Activated CD8-positive, alpha-beta memory T cell treated with anti-CD3 and anti-CD28 coated beads for 4 hours (primary cell): Measurements from ENCODE around the gene R3HDM1.
"Not testable (repeated sequence)": the region's sequence is repeated elsewhere in the genome, so short reads cannot be mapped to it uniquely, and the experiment has no call there.

Source experiments
- DNase-seq, 2 donors: peaks; one replicate each; pipeline ENCODE4 v3.0.0-alpha.2; 2020; ENCODE audit warnings: low read depth in 2 of 2

The R3HDM1 gene

GRCh38 chr2:135531231-135532197 is at the start of gene R3HDM1:
Gene R3HDM1, plus strand, starts transcription at chr2:135531484. Its CDS starts 73,362 bp downstream, at chr2:135604846.
- peak; percentile 85 to 93 for DNase-seq

- DNase-seq, result no peak
These were observed 45.8 kb upstream of the R3HDM1 start for GRCh38 chr2:135485441-135485840.

GRCh38 chr2:135490376-135490775 is 40.9 kb upstream of the R3HDM1 start:
- no peak for DNase-seq

DNA sequence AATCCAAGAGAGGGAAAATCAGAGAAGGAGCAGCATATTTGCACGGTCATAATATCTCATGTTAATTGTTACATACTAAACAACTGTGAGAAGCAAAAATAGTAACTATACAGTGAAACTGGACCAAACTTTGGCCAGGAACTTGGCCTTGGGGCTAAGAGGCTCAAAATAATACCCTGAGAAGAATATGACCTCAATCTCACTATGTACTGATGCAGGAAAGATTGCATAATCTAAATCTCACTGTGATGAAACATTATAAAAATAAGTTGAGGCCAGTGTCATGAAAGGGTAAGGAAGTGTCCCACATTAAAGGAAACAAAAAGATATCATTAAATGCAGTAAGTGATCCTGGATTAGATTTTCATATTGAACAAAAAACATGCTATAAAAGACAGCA is 36.8 kb upstream of the R3HDM1 start:
- DNase-seq, result no peak

- no peak for DNase-seq
These were observed 36.4 kb upstream of the R3HDM1 start for GRCh38 chr2:135494917-135495316.

- DNase-seq, result not testable (repeated sequence)
These were observed 32.7 kb upstream of the R3HDM1 start for GRCh38 chr2:135498588-135498987.

DNA sequence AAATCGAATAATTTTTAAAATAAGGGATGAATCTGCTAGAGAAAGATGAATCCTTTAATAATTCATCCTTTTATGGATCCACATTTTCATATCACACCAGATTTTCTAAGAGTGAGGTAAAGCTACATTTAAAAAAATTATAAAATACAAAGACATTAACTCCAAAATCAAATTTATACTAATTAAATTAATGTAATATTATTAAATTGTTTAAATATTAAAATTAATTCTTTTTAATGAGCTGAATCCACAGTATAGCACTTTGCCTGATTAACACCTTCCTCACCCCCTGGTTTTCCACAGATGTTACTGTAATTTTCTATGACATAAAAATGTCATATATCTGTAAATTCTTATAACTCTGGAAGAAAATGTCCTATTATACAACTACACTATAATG is 26.5 kb upstream of the R3HDM1 start:
- DNase-seq, result no peak

- no peak for DNase-seq
These were observed 20.7 kb upstream of the R3HDM1 start for GRCh38 chr2:135510577-135510976.

DNA sequence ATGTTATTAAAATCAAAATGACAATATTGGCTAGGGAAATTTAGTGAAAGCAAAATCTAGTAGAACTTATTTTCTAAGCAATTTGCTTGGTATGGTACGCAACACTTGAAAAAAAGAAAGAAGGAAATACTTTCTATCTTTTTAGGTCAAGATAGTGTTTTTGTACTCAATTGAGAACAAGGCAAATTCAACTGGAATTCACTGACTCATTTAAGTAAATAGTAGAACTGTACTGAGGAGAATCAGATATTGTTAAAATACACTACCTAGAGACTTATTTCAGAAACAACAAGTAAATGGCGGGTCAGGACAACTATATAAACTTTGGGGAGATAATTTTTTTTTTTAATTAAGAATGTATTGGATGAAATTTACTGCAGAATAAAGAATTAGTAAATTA is 19.2 kb upstream of the R3HDM1 start:
- no peak for DNase-seq

- DNase-seq, result no peak
These were observed 5.5 kb upstream of the R3HDM1 start for GRCh38 chr2:135525786-135526185.

DNA sequence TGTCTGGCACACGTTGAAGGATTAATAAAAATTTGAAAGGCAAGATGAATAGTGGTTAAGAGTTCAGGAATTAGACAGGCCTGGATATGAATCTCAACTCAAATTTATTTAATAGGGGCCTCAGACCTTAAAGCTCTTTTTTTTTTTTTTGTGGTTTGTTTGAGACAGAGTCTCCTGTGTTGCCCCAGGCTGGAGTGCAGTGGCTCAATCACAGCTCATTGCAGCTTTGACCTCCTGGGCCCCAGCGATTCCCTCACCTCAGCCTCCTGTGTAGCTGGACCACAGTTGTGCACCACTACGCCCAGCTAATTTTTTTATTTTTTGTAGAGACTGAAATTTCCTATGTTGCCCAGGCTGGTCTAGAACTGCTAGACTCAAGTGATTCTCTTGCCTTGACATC is 3.3 kb upstream of the R3HDM1 start:
- no peak for DNase-seq

DNA sequence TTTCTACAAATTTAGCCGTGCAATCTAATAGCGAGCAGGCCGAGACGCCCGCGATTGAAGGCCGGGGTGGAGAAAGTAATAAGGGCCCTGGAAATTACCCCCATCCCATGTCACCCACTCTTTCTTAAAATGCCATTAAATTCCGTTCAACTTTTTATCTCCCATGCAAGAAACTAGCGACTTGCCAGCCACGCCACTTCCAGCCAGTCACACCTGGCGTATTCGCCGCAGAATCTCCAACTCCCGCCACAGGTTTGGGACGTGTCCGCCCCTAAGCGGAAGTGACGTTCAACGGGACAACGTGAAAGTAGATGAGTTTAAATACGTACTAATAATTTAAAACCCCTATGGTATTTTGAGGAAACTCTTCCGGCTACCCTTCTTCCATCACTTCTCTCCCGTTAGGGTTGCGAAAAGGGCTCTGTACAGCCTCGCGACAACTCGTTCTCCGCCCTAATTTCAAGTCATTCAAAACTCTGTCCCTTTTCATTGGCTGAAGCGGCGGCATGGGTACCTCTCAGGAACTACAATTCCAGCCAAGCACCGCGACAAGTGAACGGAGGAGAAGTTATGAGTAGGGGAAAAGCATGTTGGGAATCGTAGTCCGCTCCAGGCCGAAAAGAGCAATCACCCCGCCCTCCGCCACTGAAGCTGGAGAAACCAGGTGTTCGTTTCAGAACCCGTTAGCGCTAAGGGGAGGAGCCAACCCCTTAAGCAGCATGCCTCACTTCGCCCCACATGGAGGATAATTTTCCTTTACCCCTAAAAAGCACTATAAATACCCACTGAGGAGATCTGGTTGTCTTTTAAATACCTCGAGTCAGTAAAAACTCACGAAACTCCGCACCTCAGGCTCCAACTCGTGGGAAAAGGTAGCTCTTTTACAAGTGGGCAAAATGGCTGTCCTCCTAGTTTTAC is 712 bp upstream of the R3HDM1 start, which contains the start of gene ZRANB3:
Gene ZRANB3 (minus strand): TSS at position 906 of the 918 bp plus-strand sequence.
- DNase-seq, result peak; percentile 80 to 93

DNA sequence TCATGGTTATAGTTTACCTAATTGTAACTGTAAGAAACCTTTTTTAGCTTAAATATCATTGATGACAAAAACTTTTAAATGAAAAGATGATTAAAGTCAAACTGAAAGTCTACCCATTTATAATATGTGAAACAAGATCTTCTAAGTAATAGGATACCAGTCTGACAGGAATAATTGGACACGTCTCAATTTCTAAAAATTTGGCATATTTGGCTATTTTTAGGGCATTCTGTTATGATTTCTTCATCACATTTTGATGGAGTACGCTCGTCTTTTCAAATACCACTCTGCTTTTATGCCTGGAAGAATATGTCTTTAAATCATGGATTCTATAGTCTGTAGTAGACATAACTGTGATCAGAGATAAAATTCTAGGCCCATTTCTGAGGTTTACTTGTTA is 1.3 kb downstream of the R3HDM1 start:
- no peak for DNase-seq

GRCh38 chr2:135533545-135533944 is 2.3 kb downstream of the R3HDM1 start:
- not testable (repeated sequence) for DNase-seq

DNA sequence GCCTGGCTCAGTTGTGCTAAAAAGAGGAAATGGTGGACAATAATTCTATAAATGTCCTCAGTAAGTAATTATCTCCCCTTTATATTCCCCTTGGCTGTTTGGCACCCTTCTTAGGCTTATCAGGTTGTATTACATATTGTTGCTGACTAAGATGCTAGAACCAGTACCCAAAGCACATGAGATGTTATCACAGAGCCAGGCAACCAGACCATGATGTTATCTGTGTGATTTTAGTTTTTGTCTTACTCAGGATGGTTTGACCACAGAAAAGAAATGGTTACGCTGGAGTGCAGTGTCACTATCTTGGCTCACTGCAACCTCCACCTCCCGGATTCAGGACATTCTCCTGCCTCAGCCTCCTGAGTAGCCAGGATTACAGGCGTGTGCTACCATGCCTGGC is 15.2 kb downstream of the R3HDM1 start:
- DNase-seq, result no peak

DNA sequence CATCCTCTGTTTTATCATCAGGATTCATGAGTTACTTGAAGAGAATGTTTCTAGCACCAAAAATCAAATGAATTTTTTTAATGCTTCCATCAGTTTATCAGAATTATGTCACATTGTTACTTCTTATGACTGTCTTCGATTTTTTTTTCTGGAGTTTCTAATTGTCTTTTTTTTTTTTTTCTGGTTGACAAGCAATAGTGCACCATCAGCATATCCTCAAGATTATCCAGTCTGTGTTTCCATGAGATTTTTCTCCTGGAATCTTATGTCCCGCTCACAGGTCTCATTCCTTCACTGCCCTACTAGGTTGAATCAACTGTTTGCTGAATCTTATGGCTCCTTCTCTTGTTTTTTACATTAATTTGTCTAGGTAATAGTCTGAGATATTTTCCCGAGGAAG is 16.0 kb downstream of the R3HDM1 start:
- no peak for DNase-seq

- DNase-seq, result no peak
These were observed 20.1 kb downstream of the R3HDM1 start for GRCh38 chr2:135551356-135551755.

DNA sequence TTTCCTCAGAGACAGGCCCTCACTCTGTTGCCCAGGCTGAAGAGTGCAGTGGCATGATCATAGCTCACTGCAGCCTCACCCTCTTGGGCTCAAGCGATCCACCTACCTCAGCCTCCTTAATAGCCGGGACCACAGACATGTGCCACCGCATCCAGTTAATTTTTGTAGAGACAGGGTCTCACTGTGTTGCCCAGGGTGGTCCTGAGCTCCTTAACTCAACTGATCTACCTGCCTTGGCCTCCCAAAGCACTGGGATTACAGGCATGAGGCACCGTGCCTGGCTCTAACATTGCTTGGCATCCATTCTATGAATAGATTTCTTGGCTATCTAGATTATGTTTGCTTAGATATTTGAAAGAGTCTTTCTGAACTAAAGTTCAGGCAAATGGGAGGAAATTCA is 21.6 kb downstream of the R3HDM1 start:
- DNase-seq, result no peak

GRCh38 chr2:135555311-135555710 is 24.0 kb downstream of the R3HDM1 start:
- DNase-seq, result no peak

GRCh38 chr2:135557530-135557929 is 26.2 kb downstream of the R3HDM1 start:
- DNase-seq, result no peak

DNA sequence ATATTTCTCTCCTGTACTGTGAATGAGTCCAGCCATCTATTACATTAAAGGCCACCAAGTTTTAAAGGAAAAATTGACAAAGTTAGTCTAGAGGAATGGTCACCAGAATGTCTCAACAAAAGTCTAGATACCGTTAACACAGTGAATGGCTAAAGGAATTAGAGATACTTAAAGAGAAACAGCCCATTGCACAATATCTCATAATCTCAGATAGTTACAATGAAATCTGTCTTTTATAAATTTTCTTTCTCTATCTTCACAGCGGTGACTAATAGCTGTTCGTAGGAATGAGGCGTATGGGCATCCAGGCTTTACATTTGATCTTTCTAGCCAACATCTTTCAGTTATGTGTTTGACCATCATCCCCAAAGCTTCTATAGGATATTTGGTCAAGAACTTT is 30.6 kb downstream of the R3HDM1 start:
- DNase-seq, result no peak

GRCh38 chr2:135563793-135564192 is 32.5 kb downstream of the R3HDM1 start:
- no peak for DNase-seq
